ENCODE data around the gene TPCN2.

The TPCN2 gene

GRCh38 chr11:69063652-69064260 lies 15.0 kb downstream of the TPCN2 start:
- no peak for DNase-seq (ENCODE audit: low read depth)
- TF ChIP-seq CTCF (conservative IDR thresholded peaks at IDR 0.05; ENCODE audit: low read length): no peak
- no peak overlapping the region for H3K4me3 ChIP-seq (ENCODE audit: low read length)

- H3K4me3 ChIP-seq (ENCODE audit: low read length): no peak overlapping the region
- DNase-seq (ENCODE audit: low read depth): no peak
- no peak for TF ChIP-seq CTCF (conservative IDR thresholded peaks at IDR 0.05; ENCODE audit: low read length)
Measured at GRCh38 chr11:69064394-69064957, 15.7 kb downstream of the TPCN2 start.

GRCh38 chr11:69065147-69065710 lies 16.5 kb downstream of the TPCN2 start:
- no peak for DNase-seq (ENCODE audit: low read depth)
- H3K4me3 ChIP-seq (ENCODE audit: low read length): no peak overlapping the region
- TF ChIP-seq CTCF (conservative IDR thresholded peaks at IDR 0.05; ENCODE audit: low read length): no peak

GRCh38 chr11:69066122-69067112 lies 17.7 kb downstream of the TPCN2 start:
- DNase-seq (ENCODE audit: low read depth): no peak
- TF ChIP-seq CTCF (conservative IDR thresholded peaks at IDR 0.05; ENCODE audit: low read length): no peak
- no peak overlapping the region for H3K4me3 ChIP-seq (ENCODE audit: low read length)

- DNase-seq (ENCODE audit: low read depth): no peak
- H3K4me3 ChIP-seq (ENCODE audit: low read length): no peak overlapping the region
- no peak for TF ChIP-seq CTCF (conservative IDR thresholded peaks at IDR 0.05; ENCODE audit: low read length)
Measured at GRCh38 chr11:69067200-69067599, 18.5 kb downstream of the TPCN2 start.

GRCh38 chr11:69071086-69071800 lies 22.5 kb downstream of the TPCN2 start:
- H3K4me3 ChIP-seq (ENCODE audit: low read length): no peak overlapping the region
- DNase-seq (ENCODE audit: low read depth): no peak
- no peak for TF ChIP-seq CTCF (conservative IDR thresholded peaks at IDR 0.05; ENCODE audit: low read length)
